ENCODE results near the gene RIMKLA.

Gene RIMKLA

DNA sequence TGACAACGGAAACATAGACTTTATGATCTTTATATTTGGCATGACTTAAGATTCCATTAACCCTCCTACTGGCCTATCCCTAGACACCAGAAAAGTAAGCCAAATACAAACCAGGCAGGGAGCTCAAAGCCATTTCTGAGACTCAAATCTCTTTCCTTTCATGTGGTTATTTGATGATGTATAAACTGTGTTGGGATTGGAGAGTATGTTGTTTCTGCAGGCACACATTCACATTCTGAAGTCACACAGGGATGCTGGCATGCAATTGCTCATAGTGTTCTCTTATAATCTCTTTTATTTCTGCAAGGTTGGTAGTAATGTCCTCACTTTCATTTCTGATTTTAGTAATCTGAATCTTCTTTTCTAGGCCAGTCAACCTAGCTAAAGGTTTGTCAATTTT is 69.5 kb downstream of the RIMKLA start:
- no peak overlapping the region for H3K4me3 ChIP-seq (ENCODE audit: low read depth, low read length)
- TF ChIP-seq, protein P1, sequence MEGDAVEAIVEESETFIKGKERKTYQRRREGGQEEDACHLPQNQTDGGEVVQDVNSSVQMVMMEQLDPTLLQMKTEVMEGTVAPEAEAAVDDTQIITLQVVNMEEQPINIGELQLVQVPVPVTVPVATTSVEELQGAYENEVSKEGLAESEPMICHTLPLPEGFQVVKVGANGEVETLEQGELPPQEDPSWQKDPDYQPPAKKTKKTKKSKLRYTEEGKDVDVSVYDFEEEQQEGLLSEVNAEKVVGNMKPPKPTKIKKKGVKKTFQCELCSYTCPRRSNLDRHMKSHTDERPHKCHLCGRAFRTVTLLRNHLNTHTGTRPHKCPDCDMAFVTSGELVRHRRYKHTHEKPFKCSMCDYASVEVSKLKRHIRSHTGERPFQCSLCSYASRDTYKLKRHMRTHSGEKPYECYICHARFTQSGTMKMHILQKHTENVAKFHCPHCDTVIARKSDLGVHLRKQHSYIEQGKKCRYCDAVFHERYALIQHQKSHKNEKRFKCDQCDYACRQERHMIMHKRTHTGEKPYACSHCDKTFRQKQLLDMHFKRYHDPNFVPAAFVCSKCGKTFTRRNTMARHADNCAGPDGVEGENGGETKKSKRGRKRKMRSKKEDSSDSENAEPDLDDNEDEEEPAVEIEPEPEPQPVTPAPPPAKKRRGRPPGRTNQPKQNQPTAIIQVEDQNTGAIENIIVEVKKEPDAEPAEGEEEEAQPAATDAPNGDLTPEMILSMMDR (IDR thresholded peaks at IDR 0.05; ENCODE audit: low read depth, low read length, missing control alignments): no peak
- DNase-seq (ENCODE audit: low read depth): no peak
- in situ Hi-C loops (cut with HindIII; ENCODE audit: low sequenced_read_pairs): no loop called here

DNA sequence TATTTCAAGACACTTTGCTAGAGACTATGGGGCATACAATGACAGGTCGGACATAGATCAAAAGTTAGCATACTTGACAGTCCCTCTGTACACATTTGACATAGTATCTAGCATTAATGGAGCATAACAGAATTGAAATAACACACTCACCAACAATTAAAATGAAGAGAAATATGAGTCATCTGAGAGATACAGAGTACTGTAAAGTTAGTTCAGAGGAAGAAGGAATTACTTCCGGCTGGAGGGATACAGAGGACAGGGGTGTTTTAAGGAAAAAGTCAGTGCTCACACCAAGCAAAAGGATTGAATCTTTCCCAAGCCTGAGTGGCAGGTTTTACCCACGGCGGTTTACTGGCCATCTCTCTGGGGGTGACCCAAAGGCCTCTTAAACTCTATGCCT is 72.8 kb downstream of the RIMKLA start:
- no peak for DNase-seq (ENCODE audit: low read depth)
- in situ Hi-C loops (cut with HindIII; ENCODE audit: low sequenced_read_pairs): no loop called here
- TF ChIP-seq, protein P1 (IDR thresholded peaks at IDR 0.05; ENCODE audit: low read depth, low read length, missing control alignments): no peak
- H3K4me3 ChIP-seq (ENCODE audit: low read depth, low read length): no peak overlapping the region

DNA sequence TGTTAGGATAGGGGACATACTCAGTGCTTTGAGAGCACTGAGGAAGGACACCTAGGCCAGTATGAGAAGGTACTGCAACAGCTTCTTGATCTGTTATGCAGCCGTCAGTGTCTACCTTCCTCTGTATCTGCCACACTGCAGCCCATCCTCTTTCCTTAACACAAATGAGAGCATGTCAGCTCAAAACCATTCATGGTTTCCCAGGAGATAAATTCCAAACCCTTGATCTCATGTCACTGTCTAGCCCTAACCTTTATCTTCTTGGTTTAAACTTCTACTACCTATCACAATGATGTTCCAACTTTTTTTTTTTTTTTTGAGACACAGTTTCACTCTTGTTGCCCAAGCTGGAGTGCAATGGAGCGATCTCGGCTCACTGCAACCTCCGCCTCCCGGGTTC is 73.8 kb downstream of the RIMKLA start:
- DNase-seq (ENCODE audit: low read depth): no peak
- H3K4me3 ChIP-seq (ENCODE audit: low read depth, low read length): no peak overlapping the region
- in situ Hi-C loops (cut with HindIII; ENCODE audit: low sequenced_read_pairs): no loop called here
- TF ChIP-seq, protein P1 (IDR thresholded peaks at IDR 0.05; ENCODE audit: low read depth, low read length, missing control alignments): no peak

GRCh38 chr1:42456010-42456753 is 75.6 kb downstream of the RIMKLA start, which contains the start of the genes PPCS and ZMYND12:
PPCS (plus strand) TSS chr1:42456543; CDS start chr1:42456566, 23 bp downstream.
ZMYND12 (minus strand) TSS chr1:42456022; CDS start chr1:42455997, 25 bp downstream.
- TF ChIP-seq, protein P1 (IDR thresholded peaks at IDR 0.05; ENCODE audit: low read depth, low read length, missing control alignments): no peak
- DNase-seq (ENCODE audit: low read depth): peak; percentile 40
- in situ Hi-C loops (cut with HindIII; ENCODE audit: low sequenced_read_pairs): no loop called here
- H3K4me3 ChIP-seq (ENCODE audit: low read depth, low read length): peak within 1 kb of the TSS; percentile 66

DNA sequence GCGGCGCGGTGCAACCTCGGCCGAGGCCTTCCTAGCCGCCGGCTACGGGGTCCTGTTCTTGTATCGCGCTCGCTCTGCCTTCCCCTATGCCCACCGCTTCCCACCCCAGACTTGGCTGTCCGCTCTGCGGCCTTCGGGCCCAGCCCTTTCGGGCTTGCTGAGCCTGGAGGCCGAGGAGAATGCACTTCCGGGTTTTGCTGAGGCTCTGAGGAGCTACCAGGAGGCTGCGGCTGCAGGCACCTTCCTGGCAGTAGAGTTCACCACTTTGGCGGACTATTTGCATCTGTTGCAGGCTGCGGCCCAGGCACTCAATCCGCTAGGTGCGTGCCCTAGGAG is 76.1 kb downstream of the RIMKLA start:
- TF ChIP-seq, protein P1 (IDR thresholded peaks at IDR 0.05; ENCODE audit: low read depth, low read length, missing control alignments): no peak
- DNase-seq (ENCODE audit: low read depth): no peak
- H3K4me3 ChIP-seq (ENCODE audit: low read depth, low read length): peak overlapping the region; percentile 66
- in situ Hi-C loops (cut with HindIII; ENCODE audit: low sequenced_read_pairs): no loop called here

DNA sequence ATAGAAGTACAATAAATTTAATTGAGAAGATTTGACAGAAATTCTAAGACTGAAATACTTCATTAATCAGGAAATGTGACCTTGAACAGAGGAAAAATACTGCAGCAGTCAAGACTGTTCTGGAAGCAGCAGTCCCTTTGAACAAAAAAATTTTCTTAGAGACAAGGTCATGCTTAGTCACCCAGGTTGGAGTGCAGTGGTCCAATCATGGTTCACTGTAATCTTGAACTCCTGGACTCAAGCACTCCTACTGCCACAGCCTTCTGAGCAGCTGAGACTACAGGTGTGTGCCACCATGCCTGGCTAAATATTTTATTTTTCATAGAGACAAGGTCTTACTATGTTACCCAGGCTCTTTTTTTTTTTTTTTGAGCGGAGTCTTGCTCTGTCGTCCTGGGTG is 80.6 kb downstream of the RIMKLA start:
- DNase-seq (ENCODE audit: low read depth): no peak
- H3K4me3 ChIP-seq (ENCODE audit: low read depth, low read length): no peak overlapping the region
- in situ Hi-C loops (cut with HindIII; ENCODE audit: low sequenced_read_pairs): no loop called here
- TF ChIP-seq, protein P1 (IDR thresholded peaks at IDR 0.05; ENCODE audit: low read depth, low read length, missing control alignments): no peak
